Fibroblast of skin of scalp (primary cell): ENCODE results near the gene TANC1.

Experiments
- DNase-seq: peaks from one replicate; pipeline ENCODE4 v3.0.0-alpha.2; 2013

TANC1 gene

DNA sequence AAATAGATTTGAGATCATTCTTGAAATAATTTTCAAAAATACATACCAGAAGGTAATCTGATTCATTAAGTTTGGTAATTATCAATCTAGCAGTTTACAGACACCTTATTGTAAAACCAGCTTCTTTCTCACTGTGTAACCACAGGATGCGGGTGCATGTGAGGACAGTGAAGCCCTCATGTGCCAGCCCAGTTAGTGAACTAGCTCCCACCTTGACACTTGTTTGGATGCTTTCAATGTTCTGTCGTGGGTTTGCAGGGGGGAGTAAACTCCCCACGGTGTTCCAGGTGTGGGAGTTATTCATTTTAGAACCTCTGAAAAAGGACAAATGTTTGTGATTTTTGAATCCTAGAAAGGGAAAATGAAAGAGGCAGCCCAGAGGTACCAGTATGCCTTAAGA is 259.0 kb downstream of the TANC1 start:
- DNase-seq = no peak

DNA sequence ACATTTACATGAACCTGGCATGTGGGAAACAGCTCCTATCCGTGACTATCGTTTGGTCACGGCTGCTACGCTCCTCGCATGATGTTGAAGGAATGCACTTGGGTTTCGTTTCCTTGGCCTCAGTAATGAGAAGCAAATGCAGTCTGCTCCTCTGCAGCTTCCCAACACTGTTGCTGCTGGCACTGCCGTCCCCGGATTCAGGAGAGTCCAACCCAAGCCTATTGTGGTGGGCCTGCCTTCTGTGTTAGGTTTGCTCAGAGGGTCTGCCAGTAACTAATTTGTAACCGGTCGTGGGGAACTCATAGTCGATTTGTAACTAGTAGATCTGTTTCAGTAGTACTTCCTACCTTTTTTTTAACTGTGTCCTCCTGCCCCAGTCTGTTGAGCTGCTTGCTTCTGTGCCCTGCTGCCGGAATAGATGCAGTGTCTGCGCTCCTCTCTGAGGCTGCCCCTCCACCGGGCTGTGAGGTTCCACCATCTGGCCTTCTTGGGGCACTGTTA is 259.7 kb downstream of the TANC1 start:
- peak; percentile 74 for DNase-seq

- no peak for DNase-seq
Measured at GRCh38 chr2:159229476-159230144, 261.2 kb downstream of the TANC1 start.

DNA sequence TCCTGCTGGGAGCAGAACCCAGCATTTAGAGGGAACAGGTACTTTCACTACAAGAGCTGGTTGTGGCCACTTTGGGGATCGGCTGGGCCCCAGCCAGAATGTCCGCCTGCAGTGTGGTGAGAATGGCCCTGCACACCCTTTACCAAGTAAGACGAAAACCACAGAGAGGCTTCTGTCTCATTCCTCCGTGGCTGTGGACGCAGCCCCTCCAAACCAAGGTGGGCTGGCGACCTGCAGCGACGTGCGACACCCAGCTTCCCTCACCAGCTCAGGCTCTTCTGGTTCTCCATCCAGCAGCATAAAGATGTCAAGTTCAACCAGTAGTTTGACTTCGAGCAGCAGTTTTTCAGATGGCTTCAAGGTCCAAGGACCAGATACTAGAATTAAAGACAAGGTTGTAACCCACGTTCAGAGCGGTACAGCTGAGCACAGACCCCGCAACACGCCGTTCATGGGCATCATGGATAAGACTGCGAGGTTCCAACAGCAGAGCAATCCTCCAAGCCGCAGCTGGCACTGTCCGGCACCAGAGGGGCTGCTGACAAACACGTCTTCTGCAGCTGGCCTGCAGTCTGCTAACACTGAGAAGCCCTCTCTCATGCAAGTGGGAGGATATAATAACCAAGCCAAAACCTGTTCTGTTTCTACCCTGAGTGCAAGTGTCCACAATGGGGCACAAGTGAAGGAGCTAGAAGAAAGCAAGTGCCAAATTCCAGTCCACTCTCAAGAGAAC is 261.9 kb downstream of the TANC1 start:
- DNase-seq = no peak

GRCh38 chr2:159232456-159233170 is 264.2 kb downstream of the TANC1 start:
- DNase-seq = peak; percentile 24

GRCh38 chr2:159234868-159235267 is 266.4 kb downstream of the TANC1 start:
- DNase-seq = no peak

DNA sequence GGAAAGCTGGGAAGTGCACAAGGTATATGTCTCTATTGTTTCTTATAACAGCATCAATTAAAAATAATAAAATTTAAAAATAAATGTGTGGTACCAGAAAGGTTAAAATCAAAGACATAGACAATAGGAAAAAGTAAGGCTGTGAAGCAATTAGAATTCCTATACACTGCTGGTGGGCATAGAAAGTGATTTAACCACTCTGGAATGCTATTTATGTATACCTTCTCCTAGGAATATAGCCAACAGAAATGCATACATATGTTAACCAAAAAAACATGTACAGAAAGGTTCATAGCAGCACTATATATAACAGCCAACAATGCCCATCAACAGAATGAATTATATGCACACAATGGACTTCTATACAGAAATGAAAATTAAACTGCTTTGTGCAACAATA is 275.1 kb downstream of the TANC1 start:
- DNase-seq = peak; percentile 65

DNA sequence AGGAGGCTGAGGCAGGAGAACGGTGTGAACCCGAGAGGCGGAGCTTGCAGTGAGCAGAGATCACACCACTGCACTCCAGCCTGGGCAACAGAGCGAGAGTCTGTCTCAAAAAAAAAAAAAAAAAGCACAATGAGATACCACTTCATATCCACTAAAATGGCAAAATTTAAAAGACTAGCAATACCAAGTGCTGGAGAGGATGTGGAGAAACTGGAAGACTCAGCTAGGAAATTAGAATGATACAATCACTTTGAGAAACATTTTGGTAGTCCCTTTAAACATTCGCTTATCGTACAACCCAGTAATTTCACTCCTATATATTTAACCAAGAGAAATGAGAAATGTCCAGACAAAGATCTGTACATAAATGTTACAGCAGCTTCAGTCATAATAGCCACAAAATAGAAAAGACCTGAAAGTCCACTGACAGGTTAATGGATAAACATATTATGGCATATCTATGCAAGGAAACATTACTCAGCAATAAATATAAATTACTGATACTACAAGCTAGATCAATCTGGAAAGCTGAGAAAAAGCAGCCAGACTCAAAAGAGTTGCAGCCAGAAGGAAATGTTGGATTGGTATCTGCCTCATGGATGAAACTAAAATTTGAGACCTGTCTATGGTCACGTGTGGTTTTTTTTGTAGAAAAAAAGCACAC is 278.0 kb downstream of the TANC1 start:
- DNase-seq = no peak

DNA sequence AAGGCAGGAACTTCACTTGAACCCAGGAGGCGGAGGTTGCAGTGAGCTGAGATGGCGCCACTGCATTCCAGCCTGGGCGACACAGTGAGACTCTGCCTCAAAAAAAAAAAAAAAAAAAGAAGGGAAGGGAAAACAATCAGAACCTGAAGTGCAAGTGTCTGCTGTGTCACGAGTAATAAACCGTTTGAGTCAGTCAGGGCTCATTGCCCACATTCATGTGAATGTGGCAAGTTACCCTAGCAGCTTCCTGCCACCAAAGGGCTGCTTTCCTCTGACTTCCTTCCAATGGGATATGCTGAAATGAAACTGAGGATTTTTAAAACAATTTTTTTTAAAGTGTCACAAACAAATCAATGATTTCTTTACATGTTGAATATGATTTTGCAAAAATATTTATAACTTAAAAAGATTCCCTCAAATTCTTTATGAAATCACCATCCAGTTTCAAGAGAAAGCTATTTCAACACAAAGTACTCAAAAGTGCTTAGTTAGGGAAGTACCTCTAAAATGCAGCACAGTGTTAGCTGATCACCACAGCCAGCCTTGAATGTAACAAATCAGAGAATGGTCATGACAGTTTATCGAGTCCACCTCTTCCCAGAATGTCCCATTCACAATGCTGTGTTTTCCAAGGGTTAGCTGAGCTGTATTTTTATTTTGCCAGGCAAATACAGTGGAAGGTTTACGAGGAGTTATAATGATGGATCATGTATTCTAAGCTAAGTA is 281.7 kb downstream of the TANC1 start:
- DNase-seq = peak; percentile 58

GRCh38 chr2:159251296-159252173 is 283.1 kb downstream of the TANC1 start:
- DNase-seq = no peak

DNA sequence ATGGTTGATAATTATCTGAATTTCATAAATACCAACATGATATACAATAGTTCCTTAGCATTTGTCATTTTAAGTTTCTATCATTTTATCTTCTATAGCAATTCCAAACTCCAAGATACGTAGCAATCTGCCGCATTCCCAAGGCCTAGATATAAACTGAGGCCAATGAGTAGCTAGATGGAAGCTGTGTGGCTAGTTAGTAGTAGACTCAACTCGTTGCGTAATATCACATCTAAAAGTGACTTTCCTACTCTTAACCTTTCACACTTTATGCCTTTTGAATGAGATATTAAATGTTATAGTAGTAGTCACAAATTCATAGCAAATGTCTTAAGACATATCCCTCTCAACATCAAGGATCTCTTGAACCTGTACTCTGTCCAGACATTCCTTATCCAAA is 284.5 kb downstream of the TANC1 start:
- no peak for DNase-seq

DNA sequence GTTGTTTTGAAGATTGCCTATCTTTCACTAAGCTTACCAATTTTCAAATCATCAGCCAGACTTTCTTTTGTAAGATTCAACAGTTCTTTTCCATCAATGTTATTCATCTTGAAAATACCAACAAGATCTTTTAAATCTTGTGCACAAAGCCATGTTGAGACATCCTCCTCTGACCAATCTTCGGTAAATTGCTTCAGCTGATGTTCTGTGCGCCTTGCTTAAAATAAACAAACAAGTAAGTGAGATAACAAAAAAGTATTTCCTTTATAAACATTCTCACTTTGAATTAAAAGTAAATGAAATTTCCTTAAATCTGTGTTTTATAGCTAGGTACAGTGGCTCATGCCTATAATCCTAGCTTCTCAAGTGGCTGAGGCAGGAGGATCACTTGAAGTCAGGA is 287.7 kb downstream of the TANC1 start:
- no peak for DNase-seq

- peak; percentile 82 for DNase-seq
Measured at GRCh38 chr2:159262226-159262625, 293.8 kb downstream of the TANC1 start.

DNA sequence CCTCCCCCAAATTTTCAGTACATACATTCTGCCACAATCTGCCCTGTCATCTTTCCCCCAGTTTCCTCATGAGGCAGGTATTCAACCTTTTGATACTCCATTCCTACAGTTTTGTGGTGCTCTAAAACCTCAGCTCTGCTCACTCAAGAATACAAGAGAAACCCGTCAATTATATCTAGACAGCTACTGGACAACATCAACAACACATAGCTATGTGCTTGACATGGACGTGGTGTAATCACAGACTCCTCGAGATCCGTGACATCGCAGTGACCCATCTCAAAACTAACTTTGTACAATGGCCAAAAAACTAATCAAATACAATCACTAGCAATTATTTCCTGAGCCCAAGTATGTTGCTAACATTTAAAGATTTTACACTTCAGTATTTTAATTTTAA is 294.5 kb downstream of the TANC1 start:
- DNase-seq = no peak

DNA sequence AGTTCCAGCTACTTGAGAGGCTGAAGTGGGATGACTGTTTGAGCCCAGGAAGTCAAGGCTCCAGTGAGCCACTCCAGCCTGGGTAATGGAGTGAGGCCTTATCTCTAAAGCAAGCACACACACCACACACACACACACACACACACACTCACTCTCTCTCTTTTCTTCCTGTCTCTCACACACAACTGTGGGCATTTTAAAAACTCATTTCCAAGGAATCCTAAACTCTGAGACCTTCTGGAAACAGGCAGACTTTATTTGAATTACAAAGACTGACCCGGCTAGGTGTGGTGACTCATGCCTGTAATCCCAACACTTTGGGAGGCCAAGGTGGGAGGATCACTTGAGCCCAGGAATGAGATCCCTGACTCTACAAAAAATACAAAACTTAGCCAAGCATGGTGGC is 296.7 kb downstream of the TANC1 start:
- DNase-seq = peak; percentile 21

DNA sequence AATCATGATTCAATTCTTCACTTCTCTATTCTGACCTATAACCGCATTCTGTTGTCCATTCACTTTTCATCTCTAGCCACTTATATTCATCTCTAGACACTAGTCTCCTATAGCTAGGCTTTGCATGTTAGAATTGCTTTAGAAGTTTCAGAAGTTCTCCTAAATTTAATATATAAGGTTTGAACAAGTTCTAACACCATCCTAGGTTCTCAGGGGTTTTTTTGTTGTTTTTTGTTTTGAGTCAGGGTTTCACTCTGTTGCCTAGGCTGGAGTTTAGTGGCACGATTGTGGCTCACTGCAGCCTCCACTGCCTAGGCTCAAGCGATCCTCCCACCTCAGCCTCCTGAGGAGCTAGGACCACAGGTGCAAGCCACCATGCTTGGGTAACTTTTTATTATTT is 298.1 kb downstream of the TANC1 start:
- DNase-seq = no peak

- DNase-seq = peak; percentile 15
Measured at GRCh38 chr2:159267921-159268320, 299.5 kb downstream of the TANC1 start.

GRCh38 chr2:159270744-159271379 is 302.4 kb downstream of the TANC1 start:
- no peak for DNase-seq

DNA sequence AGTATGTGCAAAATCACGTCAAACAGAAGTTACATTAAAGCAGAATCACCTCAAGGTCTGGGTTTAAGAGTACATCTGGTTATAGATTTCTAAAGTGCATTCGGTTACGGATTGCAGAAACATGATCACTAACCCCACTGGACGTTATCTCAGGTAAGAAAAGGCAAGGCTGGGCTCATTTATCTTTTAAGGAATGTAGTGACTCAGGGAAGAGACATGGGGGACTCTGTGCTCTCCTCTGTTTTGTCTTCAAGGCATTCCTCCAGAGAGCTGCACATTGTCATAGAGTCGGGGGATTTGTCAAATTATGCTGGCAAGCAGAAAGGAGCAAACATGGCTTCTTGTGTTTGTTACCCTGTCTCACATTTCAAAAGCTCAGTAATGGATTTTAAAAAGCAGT is 303.7 kb downstream of the TANC1 start:
- no peak for DNase-seq

DNA sequence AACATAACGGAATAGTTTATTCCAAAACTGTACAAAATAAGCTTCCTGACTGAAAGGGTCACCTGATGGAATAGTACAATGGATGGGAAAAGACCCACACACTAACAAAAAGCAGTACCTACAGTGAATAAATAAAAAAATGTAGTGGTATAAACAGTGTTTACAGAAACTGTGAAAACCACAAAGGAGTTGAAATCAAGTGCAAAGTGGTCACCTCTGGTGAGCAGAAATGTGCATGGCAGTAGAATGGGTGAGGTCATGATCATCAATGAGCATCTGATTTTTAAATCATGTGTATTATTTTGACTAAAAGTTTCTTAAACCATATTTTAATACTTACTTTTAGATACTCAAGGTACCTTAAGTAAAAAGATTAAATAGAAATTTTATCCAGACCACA is 306.7 kb downstream of the TANC1 start:
- no peak for DNase-seq

GRCh38 chr2:159279700-159280099 is 311.3 kb downstream of the TANC1 start:
- no peak for DNase-seq
